Psoas muscle (tissue), 8 donors: ENCODE measurements around the gene HSPA6. TPM values are rescaled to one million over a fixed set of nuclear protein-coding genes. Genes with fewer than 3 reads are reported as not detected.

Experiments used
- ATAC-seq, 4 donors: fragments of 200-7000 bp; cut with Tn5 transposase; one replicate each; pipeline ENCODE4 v1.9.1; 2020; ENCODE audit warnings: moderate library complexity in 3 of 4, mild to moderate bottlenecking in 2 of 4
- DNase-seq, 2 donors: peaks; one replicate each; pipeline ENCODE4 v3.0.0-alpha.2; 2020
- H3K27ac ChIP-seq: fragments of 200-600 bp; one replicate; pipeline ENCODE4 v1.8.0; 2022
- H3K27me3 ChIP-seq, 3 donors: fragments of 200-600 bp in 1 of 3; one replicate each; pipeline versions ENCODE4 v1.6.1 to v1.8.0; 2013 to 2022; ENCODE audit warnings: low read length in 2 of 3, mild to moderate bottlenecking in 2 of 3, moderate library complexity in 1 of 3; ENCODE audit not compliant: insufficient read depth in 3 of 3
- H3K36me3 ChIP-seq, 2 donors: fragments of 200-600 bp in 1 of 2; one replicate each; pipeline versions ENCODE4 v1.6.1 to v1.8.0; 2013 to 2022; ENCODE audit warnings: low read depth in 1 of 2, mild to moderate bottlenecking in 1 of 2, moderate library complexity in 1 of 2; ENCODE audit not compliant: insufficient read depth in 1 of 2
- H3K4me1 ChIP-seq: fragments of 200-600 bp; one replicate; pipeline ENCODE4 v1.8.0; 2022
- H3K4me3 ChIP-seq: fragments of 200-600 bp; one replicate; pipeline ENCODE4 v1.8.0; 2022; ENCODE audit warnings: mild to moderate bottlenecking
- H3K9me3 ChIP-seq: fragments of 200-600 bp; one replicate; pipeline ENCODE4 v1.8.0; 2022
- WGBS, 3 donors: extraction: QIAGEN DNeasy Blood & Tissue Kit; methylation state at CpG; one replicate each; pipeline versions ENCODE4 v1.1.6 to v1.1.7; 2013; 5-methylcytosine and 5-hydroxymethylcytosine counted together
- intact Hi-C, 2 donors: fragments of 100-400 bp; cut with DNase I; formaldehyde crosslinking; loops; one replicate each; pipeline versions ENCODE4 v1.11.0 to v1.14.2; 2022
- polyA plus RNA-seq, 3 donors: library from polyadenylated mRNA; stranded (reverse); fragments of 200-250 nt; gene quantifications; one replicate each; pipeline ENCODE4 v1.2.3, GENCODE V29; 2013
- total RNA-seq, 4 donors: library from RNA; stranded (reverse); fragmentation: NEBNext Ultra II Directional in 2 of 4; extraction: Animal tissue kit (Norgen Biotek cat#: 25700) in 2 of 4; gene quantifications; one replicate each; pipeline versions ENCODE4 v1.2.1 to v1.2.4, GENCODE V29; 2021 to 2023
- TF ChIP-seq, protein P1 (sequence below): fragments of 200-600 bp; IDR thresholded peaks from one replicate; pipeline ENCODE4 v1.8.0; 2022; ENCODE audit warnings: antibody characterized with exemption
- donor health status: healthy with polysubstance abuse.
- donor health status: DM: no; HTN: no; CAD: no; lungs with moderate emphysema.
- donor health status: Bipolar disorder and iron deficiency.
- donor health status: healthy.
- donor health status: DM: yes; HTN: yes; CAD: no.
- donor health status: DM: no; HTN: no; CAD: no.
- donor health status: DM: no; HTN: no; CAD: no.
- donor health status: DM: yes; HTN: yes; CAD: no.

Gene HSPA6
- total and polyA plus RNA-seq, 7 donors: 0.32 to 37.7 (median 0.98) TPM

DNA sequence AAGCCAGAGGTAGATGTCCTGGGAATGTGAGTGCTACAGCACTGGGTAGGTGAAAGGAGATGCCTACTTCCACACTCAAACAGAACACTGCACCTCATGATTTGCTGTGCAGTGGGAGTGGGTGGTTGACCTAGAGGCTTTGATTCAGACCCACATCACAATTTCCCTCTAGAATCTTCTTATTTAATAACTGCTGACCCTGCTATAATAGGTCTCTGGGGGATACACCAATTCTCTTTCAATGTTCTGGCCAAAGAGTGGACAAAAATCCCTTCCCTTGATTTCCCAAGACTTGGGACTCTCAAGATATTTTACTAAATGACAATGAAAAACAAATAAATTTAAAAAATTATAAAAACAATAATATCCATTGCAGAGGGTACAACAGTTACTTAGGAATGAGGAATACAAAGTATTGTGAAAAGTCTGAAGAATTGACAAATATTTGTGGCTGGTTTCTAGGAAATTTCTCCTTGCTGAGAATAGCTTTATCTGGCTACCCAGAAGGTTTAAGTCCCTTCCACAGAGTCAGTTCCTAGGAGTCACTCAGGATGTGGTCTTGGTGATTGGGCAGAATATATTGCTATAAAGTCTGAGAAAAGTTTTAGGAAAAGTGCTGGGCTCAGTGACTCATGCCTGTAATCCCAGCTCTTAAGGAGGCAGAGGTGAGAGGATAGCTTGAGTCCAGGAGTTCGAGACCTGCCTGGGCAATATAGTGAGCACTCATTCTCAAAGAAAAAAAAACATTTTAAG is 21.5 kb upstream of the HSPA6 start:
- H3K4me3 ChIP-seq: no peak overlapping the region
- WGBS, 3 donors: 64 to 91% (median 88%) methylated on average over 1 of the region's 1 CpG
- peaks cover 4 to 70% (median 5%) of the 10 kb centered on the region in 3 donors for H3K27me3 ChIP-seq
- no peak overlapping the region for H3K27ac ChIP-seq
- H3K36me3 ChIP-seq: no peaks in the 10 kb centered on the region
- no peak for DNase-seq
- TF ChIP-seq, protein P1, sequence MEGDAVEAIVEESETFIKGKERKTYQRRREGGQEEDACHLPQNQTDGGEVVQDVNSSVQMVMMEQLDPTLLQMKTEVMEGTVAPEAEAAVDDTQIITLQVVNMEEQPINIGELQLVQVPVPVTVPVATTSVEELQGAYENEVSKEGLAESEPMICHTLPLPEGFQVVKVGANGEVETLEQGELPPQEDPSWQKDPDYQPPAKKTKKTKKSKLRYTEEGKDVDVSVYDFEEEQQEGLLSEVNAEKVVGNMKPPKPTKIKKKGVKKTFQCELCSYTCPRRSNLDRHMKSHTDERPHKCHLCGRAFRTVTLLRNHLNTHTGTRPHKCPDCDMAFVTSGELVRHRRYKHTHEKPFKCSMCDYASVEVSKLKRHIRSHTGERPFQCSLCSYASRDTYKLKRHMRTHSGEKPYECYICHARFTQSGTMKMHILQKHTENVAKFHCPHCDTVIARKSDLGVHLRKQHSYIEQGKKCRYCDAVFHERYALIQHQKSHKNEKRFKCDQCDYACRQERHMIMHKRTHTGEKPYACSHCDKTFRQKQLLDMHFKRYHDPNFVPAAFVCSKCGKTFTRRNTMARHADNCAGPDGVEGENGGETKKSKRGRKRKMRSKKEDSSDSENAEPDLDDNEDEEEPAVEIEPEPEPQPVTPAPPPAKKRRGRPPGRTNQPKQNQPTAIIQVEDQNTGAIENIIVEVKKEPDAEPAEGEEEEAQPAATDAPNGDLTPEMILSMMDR: no peak
- intact Hi-C loops: no loop called here
- no peak for ATAC-seq
- no peaks in the 10 kb centered on the region for H3K9me3 ChIP-seq
- H3K4me1 ChIP-seq: no peaks in the 10 kb centered on the region

DNA sequence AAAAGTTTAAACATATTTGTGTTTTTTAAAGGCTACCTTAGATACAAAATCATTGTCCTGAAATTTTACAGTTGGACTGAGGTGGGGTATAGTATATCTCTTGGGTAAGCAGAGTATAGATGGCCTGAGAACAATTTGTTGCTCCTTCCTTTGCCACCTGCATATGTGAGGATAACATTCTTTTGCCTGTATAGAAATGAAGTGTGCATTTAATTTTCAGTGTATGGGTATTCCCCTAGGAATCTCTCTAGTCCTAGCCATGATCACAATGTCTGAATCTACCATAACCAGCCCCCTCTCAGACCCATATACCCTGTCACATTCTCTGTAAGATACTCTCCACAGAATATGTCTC is 21.0 kb upstream of the HSPA6 start:
- Histone ChIP-seq H3K4me3 (no peak overlapping the region), H3K9me3 (no peaks in the 10 kb centered on the region), H3K27ac (no peak overlapping the region), H3K27me3 (peaks cover 4 to 71% (median 5%) of the 10 kb centered on the region in 3 donors), H3K4me1 (no peaks in the 10 kb centered on the region), H3K36me3 (no peaks in the 10 kb centered on the region)
- TF ChIP-seq, protein P1: no peak
- ATAC-seq: no peak
- intact Hi-C loops: no loop called here
- DNase-seq: no peak

DNA sequence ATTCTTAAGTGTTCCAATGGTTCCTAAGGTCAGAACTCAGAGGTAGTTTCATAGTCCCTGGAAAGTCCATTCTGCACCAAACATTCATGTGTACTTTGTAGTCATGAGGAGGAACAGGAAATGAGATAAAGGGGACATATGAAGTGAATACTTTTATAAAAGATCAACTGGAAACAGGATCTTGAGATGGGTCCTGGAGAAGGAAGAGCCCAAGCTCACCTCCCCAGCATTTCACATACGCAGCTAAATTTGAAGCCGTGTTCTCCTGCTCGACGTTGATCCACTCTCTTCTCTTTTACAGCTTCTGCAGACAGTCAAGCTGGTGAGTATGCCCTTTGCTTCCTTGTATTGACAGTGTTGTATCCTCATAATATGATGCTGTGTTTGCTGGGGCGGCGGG is 18.7 kb upstream of the HSPA6 start:
- Histone ChIP-seq H3K9me3 (no peaks in the 10 kb centered on the region), H3K4me1 (no peaks in the 10 kb centered on the region), H3K27me3 (peaks cover 4 to 59% (median 5%) of the 10 kb centered on the region in 3 donors), H3K4me3 (peak overlapping the region; percentile 46), H3K36me3 (no peaks in the 10 kb centered on the region), H3K27ac (no peak overlapping the region)
- DNase-seq: no peak
- TF ChIP-seq, protein P1: no peak
- no peak for ATAC-seq
- WGBS, 3 donors: 80 to 93% (median 83%) methylated on average over 6 of the region's 6 CpGs
- intact Hi-C loops: no loop called here

DNA sequence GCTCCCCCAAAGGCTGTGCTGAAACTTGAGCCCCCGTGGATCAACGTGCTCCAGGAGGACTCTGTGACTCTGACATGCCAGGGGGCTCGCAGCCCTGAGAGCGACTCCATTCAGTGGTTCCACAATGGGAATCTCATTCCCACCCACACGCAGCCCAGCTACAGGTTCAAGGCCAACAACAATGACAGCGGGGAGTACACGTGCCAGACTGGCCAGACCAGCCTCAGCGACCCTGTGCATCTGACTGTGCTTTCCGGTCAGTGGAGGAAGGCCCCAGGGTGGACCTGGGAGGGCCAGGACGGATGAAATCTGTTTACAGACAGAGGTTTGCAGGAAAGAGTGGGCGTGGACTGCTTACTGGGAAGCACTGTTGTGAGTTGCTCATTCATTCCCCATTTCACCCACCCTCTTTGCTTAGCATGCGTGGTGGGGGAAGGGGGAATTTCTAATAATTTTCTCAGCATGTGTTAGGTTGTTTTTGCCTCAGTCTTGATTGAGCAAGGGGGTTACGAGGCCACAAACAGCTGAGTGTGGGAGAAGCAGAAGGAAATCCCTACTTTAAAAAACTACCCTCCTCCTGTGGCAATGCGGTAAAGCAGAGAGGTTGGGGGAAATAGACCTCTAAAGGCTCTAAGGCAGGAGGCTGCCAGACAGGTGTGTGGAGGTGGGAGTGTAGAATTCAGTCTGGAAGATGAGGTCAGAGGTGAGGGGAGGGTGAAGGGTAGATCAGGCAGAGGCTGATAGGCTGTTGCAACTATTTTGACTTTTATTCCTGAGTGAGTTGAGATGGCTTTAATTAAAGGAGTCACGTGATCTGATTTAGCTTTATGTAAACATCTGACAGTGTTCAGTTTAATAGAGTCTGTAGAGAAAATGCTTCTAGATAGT is 17.8 kb upstream of the HSPA6 start:
- peaks cover 4 to 50% (median 5%) of the 10 kb centered on the region in 3 donors for H3K27me3 ChIP-seq
- H3K27ac ChIP-seq: no peak overlapping the region
- 38 to 51% (median 40%) methylated on average over 12 to 15 of the region's 15 CpGs for WGBS, 3 donors
- intact Hi-C loops: no loop called here
- no peaks in the 10 kb centered on the region for H3K9me3 ChIP-seq
- H3K36me3 ChIP-seq: no peaks in the 10 kb centered on the region
- DNase-seq (no peak), ATAC-seq (peak in 3 of 4 donors; percentile 17 to 43 (median 24))
- H3K4me1 ChIP-seq: no peaks in the 10 kb centered on the region
- TF ChIP-seq, protein P1: no peak
- peak overlapping the region; percentile 46 for H3K4me3 ChIP-seq
